Activated gamma-delta T cell treated with Interleukin-2 at 50 U/mL for 16 hours (primary cell): Measurements from ENCODE around the gene HCN1.
"Not testable (repeated sequence)": the region's sequence is repeated elsewhere in the genome, so short reads cannot be mapped to it uniquely, and the experiment has no call there.

ENCODE experiments used
- DNase-seq: peaks from one replicate; pipeline ENCODE4 v3.0.0-alpha.2; 2020

The HCN1 gene

DNA sequence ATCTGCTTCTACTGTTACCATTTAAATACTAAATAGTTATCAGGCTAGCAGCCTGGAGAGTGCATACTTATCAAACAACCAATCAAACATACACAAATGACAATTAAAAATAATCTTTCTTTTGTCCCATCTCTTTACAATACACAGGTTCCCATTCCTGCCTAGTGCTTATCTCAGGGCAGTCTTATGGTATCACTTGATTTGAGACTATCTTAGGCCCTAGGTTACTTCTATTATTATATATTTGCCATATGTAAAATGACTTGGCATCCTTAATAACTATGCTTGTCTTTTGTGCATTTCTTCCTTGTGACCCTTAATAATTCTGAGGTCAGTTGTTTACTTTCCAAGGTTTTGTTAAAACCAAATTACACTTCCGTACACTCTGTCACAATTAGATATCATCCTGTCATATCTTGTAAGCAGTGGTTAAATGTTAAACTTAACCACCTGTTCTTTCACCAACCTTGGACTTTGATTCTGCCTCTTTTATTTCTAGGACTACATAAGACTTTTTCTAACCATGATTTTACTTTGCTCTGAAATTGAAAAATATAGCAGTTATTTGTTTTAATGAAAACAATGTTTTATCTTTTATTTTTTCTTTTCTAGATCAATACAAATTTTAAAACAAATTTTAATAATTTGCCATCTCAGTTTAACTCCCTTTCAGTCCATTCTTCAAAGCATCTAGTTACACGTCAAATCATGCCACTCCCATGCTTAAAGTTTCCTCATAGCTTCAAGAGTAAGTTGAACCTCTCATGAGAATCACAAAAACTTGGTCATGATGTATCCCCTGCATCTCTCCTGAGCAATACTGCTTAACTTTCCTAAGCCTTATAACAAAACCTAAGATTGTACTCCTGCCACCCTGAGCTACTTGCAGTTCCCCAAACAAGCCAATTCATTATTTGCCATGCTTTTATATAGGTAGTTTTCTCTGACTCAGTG is 281.3 kb downstream of the HCN1 start:
- no peak for DNase-seq

DNA sequence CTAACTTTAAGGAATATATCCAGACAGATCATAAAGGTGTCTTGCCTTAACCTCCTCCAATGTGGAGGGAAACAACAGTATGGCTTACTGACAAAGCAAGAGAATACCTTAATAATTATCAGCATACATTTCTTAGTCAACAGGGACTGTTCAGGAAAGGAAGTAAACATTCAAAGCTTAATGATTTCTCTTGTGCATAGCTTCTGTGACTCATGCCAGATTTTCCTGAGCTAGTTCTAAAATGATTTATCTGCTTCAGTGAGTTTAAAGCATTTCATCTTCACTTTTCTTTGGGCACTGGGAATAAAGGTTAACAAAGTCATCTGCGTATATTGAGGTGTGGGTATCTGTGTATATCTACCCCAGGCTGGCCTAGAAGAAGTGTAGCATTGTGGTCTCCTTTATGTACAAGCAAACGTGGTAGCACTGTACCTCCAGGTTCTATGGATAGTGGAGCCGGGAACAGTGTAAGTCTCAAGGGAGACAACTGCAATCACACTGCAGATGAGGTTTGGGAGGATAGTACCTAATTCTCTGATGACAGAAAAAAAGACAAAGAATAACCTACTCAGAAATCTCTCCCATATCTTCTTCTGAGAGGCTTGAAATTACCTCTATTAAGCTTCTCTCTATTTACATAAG is 284.1 kb downstream of the HCN1 start:
- DNase-seq = no peak

DNA sequence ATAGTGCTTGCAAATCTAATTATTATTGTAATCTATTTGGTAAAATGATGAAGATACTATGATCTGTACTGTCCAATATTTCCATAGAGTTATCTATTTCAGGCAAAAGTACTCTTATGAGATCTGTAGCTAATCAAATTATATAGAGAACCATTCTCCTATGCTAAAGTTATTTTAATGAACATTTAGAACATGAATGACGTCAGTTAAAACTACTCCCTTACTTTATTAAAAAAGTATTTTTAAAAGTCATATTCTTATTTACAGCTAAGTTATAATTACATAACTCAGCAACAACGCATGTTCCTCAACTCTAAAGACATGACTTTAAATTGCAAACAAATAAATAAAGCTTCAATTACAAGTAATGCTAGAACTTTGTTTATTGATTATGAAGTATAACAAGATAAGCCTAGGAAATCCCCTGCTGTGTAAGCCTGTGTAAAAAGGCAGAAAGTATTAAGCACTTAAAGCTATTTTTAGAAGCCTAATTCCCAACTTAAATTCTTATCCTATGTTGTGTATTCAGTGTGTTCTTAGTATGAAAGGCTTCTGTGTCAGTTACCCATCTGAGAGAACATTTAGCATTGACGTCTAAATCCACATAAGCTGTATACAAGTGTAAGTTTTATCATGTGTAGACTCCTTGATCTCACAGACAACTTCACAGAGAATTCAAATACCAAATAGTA is 285.7 kb downstream of the HCN1 start:
- DNase-seq = no peak

DNA sequence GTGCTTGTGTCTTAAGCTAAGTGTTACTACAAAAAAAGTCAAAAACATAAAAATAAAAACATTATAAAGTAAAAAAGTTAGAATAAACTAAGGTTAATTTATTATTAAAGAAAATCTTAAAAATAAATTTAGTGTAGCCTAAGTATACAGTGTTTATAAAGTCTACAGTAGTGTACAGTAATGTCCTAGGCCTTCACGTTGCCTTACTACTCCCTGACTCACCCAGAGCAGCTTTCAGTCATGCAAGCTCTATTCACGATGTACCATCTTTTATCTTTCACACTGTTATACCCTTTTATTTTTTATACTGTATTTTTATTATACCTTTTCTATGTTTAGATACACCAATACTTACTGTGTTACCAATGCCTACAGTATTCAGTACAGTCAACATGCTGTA is 288.1 kb downstream of the HCN1 start:
- no peak for DNase-seq

DNA sequence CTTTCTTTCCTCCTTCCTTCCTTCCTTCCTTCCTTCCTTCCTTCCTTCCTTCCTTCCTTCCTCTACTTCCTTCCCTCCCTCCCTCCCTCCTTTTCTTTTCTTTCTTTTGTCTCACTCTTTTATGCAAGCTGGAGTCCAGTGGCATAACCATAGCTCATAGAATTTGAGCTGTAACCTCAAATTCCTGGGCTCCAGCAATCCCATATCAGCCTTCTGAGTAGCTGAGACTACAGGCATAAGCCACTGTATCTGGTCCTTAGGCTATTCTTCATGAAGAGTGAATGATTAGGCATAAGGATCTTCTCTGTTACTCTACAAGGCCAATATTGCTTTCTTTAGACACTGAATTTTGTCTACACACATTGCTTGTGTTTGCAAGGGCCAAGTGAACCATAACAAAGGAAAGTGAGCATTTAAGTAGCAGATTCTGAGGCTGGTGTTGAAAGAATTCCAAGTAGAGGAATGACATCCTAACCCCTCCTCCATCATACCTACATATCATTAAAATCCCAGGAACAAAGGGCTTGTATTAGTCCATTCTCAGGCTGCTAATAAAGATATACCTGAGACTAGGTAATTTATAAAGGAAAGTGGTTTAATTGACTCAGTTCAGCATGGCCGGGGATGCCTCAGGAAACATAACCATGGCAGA is 293.2 kb downstream of the HCN1 start:
- no peak for DNase-seq

DNA sequence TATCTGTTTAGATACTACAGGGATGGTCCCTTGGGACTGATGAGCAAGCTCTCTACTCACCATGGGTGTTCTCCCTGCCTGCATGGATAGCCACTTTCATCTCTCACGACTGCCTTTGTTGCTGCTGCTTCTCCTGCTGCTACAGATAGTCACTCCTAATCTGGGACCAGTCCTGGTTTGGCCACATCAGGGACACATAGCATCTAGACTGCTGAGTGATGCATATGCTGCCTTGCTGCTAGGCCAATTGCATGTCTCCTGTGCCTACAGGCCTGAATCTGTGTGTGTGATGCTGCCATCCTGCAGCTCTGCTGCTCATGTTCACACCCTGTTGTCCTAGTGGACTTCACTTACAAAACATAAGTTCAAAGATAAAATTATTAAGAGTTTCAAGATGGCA is 297.1 kb downstream of the HCN1 start:
- no peak for DNase-seq

DNA sequence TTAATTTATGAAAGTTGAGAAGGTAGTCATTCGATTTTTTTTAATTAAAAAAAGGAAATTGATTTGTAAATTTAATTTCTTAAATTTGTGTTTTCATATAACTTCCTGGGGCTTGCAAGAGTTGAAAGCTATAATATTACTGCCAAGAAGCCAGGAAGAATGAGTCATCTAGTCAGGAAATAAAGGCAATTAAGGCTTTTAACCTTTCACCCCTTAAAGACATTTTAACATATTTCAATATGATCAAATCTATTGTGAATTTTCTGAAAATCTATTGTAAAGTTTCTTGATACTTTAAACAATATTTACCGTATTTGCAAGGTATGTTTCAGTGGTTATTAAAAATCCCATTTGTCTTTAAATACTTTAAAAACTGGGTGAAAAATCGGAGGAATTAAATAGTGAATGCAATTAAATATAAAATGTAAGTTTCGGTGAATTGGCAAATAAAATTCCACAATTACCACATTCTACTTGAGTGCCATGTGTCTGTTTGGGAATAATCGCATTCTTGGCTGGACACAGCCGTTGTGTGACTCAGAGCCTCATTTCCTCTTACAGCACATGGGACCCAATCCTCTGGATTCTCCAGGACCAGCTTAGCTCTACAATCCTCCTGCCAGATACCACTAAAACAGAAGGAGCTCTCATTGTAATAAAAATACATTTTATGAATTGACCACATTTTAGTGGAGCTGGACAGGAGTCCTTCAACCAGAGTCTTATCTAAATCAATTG is 310.7 kb downstream of the HCN1 start:
- no peak for DNase-seq

DNA sequence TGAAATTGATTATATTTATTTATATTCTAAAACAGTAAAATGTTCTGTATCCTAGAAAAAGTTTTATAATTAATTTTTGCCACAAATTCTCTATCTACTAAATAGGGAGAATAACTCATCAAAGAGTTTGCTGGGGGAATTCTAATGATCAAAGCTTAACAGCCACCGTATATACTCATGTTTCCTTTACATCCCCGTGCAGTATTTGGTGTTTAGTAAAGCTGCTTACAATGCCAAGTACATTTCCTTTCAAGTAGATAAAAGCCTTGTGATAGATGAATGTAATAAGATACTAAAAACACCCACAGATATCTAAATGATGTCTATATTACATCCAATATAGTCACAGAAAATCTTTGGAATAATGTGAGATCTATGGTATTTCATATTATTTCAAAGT is 312.2 kb downstream of the HCN1 start:
- no peak for DNase-seq

DNA sequence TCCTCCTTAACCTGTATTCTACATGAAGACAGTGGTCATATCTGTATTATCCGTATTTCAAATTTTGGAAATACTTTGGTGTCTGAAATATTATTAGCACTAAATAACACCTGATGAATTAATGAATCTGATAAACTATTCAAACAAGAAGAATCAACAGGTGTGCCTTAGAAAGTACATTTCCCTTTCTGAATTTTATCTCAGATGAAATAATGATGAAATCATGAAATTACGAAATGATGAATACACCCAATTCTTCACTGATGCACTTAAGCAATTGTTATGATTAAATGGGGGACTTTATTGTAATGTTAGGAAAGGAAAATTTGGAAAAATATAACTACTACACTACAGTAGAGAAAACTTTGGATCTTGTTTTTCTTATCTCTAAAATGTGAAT is 313.6 kb downstream of the HCN1 start:
- DNase-seq = no peak

DNA sequence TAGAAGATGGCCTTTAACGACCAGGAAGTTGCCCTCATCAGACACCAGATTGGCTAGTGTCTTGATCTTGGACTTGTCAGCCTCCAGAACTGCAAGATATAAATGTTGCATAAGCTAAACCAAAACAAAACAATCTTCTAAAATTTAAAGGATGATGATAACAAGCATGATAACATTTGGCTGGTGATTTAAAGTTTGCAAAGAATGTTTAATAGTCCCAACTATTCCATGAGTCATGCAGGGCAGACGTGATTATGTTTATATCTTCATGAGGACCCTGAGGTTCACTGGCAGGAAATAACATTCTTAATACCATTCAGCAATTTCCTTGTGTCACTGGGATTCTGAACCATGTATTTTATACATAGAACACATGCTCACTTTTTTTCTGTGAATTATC is 319.8 kb downstream of the HCN1 start:
- no peak for DNase-seq

DNA sequence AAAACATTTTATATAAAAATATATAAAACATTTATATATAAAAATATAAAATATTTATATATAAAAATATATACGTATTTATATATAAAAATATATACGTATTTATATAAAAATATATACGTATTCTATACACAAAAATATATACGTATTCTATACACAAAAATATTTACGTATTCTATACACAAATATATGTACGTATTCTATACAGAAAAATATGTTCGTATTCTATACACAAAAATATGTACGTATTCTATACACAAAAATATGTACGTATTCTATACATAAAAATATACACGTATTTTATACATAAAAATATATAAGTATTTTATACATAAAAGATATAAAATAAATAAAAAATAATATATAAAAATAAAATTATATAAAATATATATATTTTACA is 323.6 kb downstream of the HCN1 start:
- no peak for DNase-seq

DNA sequence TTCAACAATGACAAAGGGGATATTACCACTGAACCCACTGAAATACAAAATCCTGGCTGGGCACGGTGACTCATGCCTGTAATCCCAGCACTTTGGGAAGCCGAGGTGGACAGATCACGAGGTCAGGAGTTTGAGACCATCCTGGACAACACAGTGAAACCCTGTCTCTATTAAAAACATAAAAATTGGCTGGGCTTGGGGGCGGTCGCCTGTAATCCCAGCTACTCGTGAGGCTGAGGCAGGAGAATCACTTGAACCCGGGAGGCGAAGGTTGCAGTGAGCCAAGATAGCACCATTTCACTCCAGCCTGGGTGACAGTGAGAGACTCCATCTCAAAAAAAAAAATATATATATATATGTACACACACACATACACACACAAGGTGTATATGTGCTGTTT is 324.8 kb downstream of the HCN1 start:
- DNase-seq = not testable (repeated sequence)

DNA sequence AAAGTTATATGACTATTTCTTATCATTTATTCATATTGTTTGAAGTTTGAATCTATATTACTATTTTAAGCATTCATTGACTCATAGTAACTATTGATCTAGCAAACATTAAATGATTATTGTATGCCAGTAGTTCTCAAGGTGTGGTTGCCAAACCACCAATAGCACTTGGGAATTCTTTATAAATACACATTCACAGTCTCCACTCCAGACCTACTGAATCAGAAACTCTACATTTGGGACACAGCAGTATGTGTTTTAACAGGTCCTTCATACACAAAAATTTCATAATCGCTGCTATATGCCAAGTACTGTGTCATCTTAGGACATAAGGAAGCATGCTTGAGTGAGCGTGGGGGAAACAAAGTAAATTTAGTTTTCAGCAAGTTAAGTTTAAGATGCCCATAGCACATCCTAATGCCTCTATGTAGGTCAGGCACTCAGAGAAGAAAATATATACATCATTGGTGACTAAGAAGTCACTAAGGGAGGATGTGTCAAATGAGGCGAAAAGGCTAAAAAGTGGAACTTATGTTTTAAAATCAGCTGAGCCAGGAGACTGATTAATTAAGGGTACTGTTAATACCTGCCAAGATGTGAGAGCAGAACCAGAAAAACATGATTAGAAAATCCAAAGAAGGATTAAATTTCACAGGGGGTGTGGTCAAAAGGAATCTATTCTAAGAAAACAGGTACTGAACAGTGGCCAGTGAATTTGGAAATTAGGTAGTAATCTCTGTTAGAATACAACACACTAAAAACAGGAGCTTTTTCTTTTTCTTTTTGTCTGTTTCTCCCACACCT is 340.8 kb downstream of the HCN1 start:
- no peak for DNase-seq

DNA sequence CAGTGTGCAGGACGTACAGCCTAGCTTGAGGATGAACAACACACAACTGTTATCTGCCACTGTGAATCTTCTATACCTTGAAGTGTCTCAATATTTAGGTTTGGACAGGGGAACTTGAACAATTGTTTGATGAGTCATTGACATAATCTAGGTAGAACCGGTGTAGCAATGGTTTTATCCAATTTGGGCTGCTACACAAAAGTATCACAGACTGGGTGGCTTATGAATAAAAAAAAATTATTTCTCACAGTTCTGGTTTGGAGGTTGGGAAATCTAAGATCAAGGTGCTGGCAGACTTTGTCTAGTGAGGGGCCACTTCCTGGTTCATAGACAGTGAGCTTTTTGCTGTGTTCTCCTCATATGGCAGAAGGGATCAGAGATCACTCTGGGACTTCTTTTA is 359.7 kb downstream of the HCN1 start:
- DNase-seq = no peak

DNA sequence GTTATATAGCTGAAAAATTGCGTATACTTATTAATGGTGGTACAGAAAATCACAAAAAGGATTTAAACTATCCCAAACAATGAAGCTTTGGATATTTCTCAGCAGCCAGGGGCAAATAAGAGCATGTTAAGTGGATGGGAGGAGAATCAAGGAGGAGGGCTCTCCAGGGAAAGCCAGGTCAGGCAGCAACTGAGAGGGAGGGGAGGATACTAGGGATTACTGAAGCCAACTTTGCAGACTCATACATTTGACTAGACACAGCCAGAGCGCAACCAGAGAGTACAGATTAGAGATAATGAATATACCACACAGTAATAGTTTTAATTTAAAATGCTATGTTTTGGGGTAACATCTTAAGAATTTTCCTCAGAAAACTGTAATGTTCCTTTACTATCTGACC is 360.2 kb downstream of the HCN1 start:
- no peak for DNase-seq

DNA sequence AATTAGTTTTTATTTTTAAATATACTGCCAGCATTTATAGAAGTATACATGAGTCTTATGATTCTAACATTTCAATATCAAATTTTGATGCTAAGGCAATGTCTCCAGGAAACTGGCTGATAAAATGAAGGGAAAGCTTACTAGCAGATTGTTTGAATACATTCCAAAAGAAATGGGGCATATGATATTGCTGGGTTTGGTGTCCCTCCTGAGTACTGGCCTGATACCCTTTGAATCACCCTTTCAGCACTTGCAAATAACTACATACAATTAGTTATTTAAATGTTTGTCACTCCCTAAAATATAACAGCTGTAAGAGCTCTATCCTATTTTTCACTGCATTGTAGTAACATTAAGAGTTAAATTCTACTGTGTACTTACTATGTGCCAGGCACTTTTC is 360.8 kb downstream of the HCN1 start:
- DNase-seq = no peak

DNA sequence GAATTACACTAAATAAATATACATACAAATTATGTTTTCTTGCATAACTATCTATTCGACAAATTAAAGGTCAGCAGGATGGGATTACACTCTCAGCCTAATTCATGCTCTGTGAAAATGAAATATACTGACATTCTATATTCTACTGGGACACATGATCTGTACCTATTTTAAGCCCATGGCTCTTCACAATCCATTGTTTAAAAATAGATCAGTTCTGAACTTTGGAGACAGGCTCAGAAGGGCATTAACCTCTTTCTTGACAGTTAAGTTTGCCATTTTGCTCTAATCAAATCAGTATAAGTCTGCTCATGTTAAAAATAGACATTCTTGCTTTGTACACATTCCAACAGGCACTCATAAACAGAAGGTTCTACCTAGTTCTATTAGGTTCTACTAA is 361.2 kb downstream of the HCN1 start:
- no peak for DNase-seq

DNA sequence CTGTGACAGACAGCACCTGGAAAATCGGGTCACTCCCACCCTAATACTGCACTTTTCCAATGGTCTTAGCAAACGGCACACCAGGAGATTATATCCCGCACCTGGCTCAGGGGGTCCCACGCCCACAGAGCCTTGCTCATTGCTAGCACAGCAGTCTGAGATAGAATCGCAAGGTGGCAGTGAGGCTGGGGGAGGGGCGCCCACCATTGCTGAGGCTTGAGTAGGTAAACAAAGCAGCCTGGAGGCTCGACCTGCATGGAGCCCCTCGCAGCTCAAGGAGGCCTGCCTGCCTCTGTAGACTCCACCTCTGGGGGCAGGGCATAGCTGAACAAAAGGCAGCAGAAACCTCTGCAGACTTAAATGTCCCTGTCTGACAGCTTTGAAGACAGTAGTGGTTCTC is 383.6 kb downstream of the HCN1 start:
- not testable (repeated sequence) for DNase-seq

DNA sequence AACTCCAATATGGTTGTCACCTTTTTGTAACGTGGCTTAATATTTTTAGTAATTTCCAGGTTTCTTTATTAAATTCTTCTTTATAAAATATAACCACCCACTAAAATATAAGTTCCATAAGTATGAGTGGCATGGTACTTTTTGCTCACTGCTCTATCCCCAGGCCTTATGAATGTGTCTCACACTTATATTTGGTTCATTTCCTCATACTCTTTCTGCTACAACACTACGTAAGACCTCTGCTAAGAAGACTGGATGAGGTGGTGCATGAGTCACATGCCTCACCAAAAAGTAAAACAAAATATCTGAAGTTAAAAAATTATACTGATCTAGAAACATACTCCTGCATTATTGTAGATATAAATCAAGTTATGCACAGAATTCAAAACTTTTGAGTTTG is 400.9 kb downstream of the HCN1 start:
- no peak for DNase-seq

DNA sequence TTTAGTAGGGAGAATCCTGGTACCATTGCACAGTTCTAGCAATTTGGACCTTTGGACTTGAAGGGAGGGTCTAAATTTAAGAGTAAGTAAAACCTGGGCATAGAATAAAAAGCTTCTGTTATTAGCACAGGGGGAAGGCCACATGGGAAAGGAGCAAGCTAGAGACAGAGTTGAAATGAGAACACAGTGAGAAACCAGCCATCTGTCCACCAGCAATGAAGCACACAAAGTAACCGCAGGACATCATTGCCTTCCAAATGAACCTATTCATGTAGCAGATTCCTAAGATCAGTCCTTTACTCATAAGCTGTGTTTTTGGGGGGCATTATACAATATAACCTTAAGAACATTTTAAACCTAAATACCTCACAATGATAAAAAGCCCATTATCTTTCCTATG is 407.4 kb downstream of the HCN1 start:
- no peak for DNase-seq

DNA sequence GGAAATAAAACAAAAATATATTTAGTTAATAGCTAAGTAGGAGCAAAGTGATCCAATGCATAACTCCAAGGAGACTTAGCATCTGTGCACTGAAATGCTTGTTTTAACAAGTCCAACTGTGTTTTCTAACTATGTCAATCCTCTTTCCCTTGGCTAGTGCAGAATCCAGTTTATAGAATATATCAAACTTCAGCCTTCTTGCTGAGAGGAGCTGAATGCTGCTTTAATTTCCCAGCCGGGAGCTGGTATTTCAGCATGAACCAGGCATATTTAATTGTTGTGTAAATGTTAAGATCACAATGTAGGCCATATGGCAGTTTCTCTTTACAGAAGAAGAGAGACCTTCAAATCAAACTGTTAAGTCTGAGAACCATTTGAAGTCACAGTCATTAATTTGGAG is 411.7 kb downstream of the HCN1 start:
- no peak for DNase-seq

DNA sequence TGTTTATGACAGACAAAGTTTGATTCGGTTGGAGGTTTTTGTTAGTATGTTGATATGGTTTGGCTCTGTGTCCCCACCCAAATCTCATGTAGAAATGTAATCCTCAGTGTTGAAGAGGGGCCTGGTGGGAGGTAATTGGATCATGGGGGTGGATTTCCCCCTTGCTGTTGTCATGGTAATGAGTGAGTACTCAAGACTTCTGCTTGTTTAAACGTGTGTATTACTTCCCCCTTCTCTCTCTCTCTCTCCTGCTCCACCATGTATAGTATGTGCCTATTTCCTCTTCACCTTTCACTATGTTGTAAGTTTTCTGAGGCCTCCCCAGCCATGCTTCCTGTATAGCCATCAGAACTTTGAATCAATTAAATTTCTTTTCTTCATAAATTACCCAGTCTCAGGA is 415.1 kb downstream of the HCN1 start:
- DNase-seq = no peak
